GM10847 (cell line): ENCODE data around the gene YAE1.

ENCODE experiments used
- POLR2A ChIP-seq: IDR thresholded peaks from 2 replicates; pipeline ENCODE4 v1.6.1; 2011; ENCODE audit not compliant: insufficient read length; ENCODE audit errors: extremely low read depth

The YAE1 gene

DNA sequence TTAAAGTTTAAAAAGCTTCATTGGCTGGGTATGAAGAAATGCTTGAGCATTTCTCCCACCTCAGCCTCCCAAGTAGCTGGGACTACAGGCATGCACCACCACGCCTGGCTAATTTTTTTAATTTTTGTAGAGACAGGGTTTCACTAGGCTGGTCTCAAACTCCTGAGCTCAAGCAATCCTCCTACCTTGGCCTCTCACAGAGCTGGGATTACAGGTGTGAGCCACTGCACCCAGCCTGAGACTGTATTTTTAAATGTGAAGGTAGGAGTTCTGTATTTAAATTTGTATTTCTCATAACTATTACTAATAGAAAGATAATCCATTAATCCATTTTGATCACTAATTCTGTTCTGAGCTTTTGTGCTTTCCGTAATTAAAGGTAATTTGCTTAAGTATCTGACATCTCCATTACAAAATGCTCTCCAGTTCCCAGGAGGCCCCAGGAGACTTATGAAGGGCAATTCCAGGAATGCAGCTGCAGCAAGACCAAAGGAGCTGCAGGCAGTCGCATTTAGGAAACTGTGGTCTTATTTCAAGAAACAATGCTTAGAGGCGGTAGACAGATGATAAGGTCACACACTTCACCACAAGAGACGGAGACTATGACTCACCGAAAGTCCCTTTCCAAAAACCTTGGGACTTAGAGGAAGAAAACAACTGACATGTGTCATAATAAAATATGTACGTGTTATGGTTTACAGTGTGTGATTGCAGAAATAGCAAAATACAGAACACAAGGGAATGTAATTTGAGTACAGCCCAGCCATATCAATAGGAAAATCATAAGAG is 23.3 kb downstream of the YAE1 start:
- no peak for TF ChIP-seq POLR2A

- no peak for TF ChIP-seq POLR2A
These were observed 26.4 kb downstream of the YAE1 start for GRCh38 chr7:39592586-39592985.

- no peak for TF ChIP-seq POLR2A
These were observed 28.9 kb downstream of the YAE1 start for GRCh38 chr7:39594988-39595620.

DNA sequence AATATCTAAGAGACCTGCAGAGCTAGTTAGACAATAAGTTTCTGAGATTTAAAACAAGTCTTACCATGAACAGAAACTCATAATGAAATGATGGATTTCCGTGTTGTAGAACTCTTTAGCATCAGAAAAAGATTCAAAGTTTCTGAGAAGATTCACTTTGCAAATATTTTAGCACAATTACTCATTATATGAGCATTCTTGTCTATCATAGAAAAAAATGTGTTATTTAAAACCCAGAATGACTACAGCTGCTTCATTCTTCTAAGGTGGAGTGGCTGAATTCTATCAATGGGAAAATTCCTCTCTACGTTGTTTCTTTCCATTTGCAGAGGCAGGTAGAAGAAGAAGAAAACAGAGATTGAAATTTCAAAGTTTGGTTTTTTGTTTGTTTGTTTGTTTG is 36.1 kb downstream of the YAE1 start:
- TF ChIP-seq POLR2A = no peak

DNA sequence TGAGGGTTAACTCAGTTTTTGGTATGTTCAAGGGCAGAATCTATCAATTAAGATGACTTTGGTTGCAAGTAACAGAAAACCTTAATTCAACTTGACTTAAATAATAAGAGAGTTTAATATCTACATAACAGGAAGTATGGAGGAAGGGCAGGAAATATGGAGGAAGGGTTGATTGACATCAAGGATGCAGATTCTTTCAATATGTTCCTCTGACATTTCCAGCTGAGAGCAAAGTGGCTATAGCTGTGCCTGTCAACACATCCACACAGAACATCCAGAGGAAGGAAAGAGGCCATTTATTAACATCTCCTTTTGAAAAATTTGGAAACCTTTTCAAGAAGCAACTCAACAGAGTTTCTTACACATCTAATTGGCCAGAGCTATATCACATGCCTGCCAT is 37.7 kb downstream of the YAE1 start:
- no peak for TF ChIP-seq POLR2A

GRCh38 chr7:39605087-39605486 is 38.9 kb downstream of the YAE1 start:
- TF ChIP-seq POLR2A = no peak

DNA sequence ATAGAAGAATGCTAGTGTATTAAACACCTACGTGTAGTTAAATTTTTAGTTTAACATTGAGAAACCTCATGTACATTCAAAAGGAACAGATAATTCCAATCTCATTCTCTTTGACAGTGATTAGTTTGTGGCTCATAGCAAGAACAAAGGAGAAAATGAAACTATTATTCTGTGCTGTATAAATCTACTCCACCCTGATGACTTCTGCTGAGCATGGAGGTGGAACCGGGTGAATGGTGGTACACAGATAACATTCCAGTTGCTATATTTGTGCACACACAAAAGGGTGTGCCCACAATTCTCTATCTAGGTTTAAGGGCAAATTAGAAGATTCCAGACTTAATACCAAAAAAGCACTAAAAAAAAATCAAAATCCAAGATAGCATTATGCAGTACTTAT is 40.1 kb downstream of the YAE1 start:
- no peak for TF ChIP-seq POLR2A

- no peak for TF ChIP-seq POLR2A
These were observed 40.7 kb downstream of the YAE1 start for GRCh38 chr7:39606941-39607340.

DNA sequence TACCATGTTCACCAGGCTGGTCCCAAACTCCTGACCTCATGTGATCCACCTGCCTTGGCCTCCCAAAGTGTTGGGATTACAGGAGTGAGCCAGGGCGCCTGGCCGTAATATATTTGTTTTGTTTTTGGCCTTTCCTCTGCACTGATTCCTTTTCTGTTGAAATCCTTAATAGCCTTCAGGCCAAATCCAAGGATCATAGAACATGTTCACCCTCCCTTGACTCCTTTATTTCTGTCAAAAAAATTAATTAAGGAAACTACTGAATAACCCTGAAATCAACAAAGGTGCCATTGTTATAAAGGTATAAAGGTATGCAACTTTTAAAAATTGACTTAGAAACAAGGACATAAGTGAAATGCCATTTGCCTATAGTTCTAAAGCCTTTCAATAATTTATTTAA is 41.7 kb downstream of the YAE1 start:
- no peak for TF ChIP-seq POLR2A

DNA sequence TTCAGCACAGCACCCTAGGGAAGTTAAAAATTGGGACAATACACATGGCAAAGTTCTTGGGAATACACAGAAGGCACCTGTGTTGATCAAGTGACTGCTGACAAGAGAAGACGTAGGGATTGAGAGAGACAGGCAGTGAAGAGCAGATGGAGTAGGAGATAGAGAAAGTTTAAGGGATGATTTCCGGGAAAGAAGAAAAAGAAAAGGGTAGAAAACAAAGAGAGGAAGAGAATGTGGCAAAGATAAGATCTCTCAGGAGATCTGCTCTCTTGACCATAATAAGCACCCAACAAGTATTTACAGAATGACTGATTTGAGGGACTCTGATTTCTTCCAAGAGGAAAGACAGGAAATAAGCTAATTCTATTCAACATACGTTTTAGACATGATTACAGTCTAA is 42.1 kb downstream of the YAE1 start:
- TF ChIP-seq POLR2A = no peak

- no peak for TF ChIP-seq POLR2A
These were observed 43.1 kb downstream of the YAE1 start for GRCh38 chr7:39609113-39609934.

DNA sequence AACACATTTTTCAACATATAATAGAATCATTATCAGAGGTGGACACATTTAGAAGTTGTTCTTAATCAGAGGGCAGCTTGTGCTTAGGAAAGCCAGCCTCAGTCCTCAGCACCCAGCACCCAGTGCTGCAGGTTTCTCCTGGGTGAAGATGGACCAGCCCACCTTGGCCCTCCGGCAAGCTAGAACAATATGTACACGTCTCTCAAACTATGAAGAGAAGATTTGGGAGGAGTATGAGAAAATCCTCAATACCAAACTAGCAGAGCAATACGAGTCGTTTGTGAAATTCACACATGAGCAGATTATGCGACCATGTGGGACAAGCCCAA is 43.7 kb downstream of the YAE1 start:
- TF ChIP-seq POLR2A = no peak

DNA sequence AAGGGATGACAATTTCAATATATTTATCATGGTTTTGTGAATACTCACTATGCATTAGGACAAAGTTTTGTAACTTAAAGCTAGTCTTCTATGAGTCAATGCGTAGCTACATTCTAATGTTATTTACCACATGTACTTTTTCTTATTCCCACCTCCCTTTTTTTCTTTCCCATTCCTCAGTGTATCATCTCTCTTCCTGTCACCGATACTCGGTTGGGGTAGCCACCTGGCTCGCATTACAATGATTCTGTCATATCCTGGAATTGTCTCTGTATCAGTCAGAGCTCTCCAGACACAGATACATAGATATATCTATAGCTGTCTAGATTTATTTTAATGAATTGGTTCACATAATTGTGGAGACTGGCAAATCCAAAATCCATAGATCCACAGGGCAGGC is 47.4 kb downstream of the YAE1 start:
- TF ChIP-seq POLR2A = no peak

- TF ChIP-seq POLR2A = no peak
These were observed 48.1 kb downstream of the YAE1 start for GRCh38 chr7:39614299-39614698.

DNA sequence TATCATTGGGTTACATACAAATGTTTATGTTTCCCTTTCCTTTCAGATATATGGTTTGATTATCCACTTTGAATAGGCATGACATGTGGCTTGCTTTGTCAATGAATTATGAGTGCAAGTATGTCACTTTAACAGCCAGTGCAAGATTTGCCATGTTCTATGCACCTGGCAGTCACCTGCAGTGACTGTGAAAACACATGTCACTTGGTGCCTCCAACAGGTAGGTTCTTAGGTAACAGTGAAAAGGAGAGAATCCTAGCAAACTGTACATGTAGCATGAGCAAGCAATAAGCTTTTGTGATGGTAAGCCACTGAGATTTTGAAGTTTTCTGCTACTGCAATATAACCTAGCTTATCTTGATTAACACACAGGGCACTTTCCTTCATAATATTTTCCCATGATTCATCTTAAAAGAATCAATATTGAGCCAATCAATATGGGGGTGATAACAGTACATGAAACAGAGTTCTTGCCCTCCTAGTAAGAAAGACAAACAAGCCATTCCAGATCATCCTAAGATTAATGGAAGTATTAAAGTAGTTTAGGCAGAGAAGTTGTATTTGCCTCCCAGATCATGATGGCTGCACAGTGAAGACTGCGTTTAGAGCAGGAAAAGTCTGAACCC is 49.3 kb downstream of the YAE1 start:
- TF ChIP-seq POLR2A = no peak

DNA sequence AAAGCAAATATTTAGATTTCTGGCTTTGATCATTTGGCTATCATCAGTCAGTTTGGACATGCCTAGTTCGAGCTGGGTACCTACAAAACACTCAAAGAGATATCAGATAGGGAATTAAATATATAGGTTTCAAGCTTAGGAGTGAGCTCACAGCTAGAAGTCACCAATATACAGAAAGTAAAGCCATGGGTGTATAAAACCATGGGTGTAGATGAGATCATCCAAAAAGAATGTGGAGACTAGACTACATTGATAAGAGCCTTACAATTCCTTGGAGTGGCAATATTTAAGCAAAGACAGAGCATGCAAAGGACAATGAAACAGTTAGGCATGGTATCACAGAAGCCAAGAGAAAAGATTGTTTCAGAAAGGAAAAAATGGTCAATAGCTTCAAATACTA is 49.9 kb downstream of the YAE1 start:
- no peak for TF ChIP-seq POLR2A
